CD4-positive, alpha-beta T cell treated with Interleukin-2 at 100 ng/mL for 4 hours (primary cell): ENCODE results near the gene MCCC2.
"Not testable (repeated sequence)": the region's sequence is repeated elsewhere in the genome, so short reads cannot be mapped to it uniquely, and the experiment has no call there.

Experiments
- DNase-seq: peaks from one replicate; pipeline ENCODE4 v3.0.0-alpha.2; 2020; ENCODE audit warnings: low spot score

Gene MCCC2

DNA sequence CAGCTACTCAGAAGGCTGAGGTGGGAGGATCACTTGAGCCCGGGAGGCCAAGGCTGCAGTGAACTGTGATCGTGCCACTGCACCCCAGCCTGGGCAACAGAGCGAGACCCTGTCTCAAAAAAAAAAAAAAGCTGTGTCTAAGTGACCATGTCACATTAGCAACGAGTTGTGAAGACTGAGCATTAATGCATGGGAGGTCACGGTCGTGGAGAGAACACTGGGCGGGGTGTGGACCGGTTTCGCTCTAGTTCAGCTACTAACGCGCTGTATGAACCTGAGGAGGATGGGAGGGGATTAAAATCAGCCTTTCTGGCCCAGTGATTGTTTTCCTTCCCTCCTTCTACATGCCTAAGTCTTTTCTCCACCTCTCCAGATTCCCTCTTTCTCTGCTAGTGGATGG is 75.2 kb downstream of the MCCC2 start:
- no peak for DNase-seq

DNA sequence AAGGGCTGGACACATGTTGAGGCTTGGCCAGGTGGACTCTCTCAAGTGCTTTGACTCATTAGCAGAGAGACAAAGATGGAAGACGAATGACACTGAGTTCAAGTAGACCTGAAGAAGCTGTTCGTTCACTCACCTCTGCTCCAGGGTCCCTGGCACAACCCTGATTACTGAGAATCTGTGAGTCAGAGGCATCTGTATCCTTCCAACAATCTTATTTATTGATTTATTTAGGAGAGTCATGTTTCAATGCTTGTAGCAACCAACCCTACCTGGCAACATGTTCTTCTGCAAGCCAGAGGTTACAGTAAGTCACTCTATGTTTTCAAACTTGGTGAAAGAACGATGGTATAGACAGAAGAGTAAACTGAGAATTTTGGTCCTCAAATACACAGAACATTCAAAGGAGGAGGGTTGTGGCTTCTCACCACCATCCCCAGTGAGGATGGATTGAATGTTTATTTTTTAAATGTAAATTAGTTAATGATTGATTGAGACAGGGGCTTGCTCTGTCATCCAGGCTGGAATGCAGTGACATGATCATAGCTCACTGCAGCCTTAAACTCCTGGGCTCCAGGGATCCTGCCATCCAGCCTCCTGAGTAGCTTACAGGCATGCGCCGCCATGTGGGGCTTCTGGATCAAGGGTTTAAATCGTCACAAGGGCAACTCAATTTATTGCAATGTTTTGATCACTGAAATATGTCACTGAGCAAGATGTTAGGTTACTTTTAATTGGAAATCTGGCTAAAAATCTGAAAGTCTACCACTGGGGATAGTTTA is 76.2 kb downstream of the MCCC2 start:
- no peak for DNase-seq

DNA sequence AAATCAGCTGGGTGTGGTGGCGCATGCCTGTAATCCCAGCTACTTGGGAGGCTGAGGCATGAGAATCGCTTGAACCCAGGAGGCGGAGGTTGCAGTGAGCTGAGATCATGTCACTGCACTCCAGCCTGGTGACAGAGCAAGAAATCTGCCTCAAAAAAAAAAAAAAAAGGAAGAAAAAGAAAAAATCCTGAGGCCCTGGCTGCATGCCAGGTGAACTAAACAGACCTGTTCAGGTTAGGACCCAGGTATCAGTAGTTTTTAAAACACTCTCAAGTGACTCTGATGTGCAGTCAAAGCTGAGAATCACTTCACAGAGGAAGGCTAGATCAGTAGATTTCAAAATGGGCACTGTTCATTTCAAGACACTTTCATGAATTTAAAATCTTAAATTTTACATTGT is 77.5 kb downstream of the MCCC2 start:
- not testable (repeated sequence) for DNase-seq

DNA sequence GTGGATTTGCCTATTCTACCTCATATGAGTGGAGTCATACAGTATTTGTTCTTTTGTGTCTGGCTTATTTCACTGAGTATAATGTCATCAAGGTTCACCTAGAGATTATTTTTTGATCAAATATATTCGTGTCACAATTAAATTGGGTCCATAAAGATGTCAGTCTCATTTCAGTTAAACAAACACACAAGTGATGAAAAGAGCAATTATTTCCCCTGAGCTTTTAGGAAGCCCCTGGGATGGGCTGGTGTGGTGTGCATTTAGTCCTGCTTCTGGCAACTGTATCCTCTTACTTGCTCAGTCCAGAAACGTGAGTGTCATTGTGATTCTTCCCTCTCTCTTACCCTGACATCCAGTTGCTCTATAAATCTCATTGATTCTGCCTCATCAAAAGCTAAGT is 79.2 kb downstream of the MCCC2 start:
- no peak for DNase-seq

DNA sequence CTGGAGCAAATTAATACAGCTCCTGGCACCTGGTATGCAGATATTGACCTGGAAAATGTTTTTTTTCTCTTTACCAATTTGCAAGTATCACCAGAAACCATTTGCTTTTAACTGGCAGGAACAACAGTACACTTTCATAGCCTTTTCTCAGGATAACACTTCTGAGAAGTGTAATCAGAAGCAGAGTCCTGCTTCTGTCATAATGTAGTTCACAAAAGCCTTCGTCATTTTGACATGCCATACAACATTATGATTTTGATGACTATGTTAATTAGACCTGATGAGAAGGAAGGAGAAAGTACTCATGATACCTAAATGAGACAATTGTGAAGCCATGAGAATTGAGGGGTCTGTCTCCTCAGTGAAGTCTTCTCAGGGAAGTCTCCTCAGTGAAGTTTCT is 90.8 kb downstream of the MCCC2 start:
- no peak for DNase-seq

DNA sequence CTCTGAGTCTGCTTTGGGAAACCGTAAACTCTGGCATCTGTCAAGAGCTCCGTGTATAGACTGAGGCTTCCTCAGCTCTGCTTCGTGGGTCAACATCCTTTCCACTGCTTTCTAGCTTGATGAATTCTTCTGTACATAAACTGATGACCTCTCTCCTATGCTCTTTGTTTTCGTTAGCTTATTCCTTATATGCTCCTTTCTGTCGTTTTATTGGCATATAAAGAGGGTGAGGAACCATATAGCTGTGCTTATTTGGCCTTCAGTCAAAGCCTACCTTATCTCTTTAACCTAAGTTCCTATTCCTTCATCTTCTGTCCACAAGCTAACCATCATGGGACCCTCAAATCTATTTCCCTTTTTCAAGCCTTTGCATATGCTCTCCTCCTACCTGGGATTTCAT is 92.6 kb downstream of the MCCC2 start:
- DNase-seq = no peak

DNA sequence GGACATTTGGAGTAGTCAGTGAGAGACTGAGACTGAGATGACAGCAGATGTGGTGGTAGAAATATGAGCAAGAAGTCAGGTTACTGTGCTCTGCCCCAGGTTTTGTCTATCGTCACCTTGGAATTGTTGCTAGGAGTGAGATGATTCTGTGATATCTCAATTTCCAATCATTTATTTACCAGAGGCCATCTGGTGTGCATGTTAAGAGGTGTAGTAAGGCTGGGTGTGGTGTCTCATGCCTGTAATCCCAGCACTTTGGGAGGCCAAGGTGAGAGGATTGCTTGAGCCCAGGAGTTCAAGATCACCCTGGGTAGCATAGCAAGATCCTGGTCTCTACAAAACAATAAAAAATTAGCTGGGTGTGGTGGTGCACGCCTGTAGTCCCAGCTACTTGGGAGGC is 93.4 kb downstream of the MCCC2 start:
- DNase-seq = no peak

DNA sequence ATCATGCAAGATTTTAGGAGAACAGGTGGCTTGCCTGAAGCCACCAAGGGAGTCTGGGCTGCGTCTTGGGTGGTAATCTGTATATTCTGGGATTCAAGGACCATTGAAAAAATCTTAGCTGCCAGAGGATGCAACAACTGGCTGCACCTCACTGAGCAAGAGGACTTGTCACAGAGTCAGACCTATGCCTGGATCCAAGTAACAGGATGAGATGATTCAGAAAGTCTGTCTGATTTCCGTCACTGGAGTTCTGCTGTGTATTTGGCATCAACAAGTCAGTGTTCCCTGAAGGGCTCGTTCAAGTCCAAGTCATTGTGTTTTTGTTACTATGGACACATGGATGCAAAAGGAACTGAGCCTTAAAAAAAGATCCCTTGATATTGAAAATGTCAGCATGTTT is 94.2 kb downstream of the MCCC2 start:
- DNase-seq = no peak

DNA sequence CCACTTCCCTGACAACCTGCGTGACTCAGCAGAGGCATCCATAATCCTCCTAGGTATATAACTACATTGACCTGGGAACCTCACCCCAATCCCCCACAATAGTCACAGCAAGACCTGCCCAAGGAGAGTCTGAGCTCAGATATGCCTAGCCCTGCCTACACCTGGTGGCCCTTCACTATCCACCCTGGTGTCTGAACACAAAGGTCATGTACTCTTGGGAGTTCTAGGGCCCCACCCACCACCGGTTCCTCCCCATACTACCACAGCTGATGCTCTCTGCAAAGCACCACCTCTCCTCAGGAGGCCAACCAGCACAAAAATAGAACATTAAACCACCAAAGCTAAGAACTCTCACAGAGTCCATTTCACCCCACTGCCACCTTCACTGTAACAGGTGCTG is 97.2 kb downstream of the MCCC2 start:
- DNase-seq = no peak

DNA sequence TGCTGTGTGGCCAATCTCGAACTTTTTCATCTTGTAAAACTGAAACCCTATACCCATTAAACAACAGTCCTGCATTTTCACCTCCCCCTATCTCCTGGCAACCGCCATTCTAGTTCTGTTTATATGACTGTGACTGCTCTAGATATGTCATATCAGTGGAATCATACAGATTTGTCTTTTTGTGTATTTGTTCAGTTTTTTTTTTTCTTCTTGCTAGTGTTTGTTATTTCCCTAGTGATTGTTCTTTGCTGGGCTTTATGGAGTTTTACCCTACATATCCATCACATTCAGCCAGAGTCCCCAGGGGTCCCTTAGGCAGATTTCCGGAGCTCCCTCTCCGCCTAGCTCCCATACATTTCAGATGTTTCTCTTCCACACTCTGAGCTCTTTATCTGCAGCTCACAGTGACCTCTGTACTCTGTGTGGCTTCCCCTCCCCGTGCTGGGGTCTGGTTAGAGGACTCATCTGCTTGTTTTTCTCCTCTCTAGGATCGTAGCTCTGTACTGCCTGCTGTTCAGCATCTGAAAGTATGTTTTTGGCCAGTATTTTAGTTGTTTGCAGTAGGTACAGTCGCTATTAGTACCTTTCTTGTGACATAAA is 106.8 kb downstream of the MCCC2 start:
- no peak for DNase-seq

DNA sequence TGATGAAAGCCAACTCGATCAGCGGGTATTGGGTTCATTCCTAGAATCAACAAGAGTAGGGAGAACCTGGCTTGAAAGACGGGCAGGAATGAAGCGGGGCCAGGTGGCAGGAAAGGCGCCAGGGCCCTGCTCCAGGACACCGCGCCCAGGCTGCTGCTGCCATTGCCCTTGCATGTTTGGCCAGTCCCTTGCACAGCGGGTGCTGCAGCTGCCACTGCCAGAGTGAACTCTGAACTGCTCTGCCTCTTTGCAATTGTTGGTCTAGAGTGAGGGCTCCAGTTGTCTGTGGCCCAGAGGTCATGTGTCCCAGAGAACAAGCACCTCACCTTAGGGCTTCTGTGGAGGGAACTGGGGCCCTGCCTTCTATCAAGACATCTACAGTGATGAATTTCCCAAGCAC is 107.9 kb downstream of the MCCC2 start:
- DNase-seq = no peak

DNA sequence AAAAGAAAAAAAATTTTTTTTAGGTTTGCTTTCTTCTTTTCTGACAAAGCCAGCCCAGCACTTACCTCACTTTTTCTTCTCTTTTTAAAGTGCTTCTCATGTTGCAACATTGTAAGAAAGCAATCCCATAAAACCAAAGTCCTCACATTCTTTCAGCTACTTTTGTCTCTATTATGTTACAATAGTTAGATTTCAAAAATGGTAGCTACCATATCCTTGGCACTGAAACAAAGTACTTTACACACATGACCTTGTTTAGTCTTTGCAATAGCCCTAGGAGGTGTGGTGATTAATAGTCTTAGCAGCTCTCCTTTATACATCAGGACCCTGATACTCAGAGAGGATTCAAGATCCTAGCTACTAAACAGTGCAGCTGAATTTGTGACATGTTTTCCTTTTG is 108.5 kb downstream of the MCCC2 start:
- no peak for DNase-seq

DNA sequence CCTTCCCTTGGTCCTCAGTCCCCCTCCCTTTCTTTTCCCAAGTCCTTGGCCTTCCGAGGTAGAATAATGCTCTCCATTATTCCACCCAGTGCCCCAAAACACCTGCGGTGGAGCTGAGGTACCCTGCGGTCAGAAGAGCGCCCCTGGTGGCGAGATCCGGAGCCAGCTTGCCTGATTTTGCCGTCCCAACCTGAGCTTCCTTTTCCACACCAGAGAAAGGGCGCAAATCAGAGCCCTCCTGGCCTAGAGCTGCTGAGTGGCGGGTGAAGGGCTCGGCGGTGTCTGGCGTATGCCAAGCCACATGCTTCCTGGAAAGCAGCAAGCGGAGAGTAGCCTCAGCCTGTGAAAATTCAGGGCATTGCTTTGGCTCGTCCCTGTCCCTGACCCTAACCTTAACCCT is 110.8 kb downstream of the MCCC2 start:
- DNase-seq = no peak

DNA sequence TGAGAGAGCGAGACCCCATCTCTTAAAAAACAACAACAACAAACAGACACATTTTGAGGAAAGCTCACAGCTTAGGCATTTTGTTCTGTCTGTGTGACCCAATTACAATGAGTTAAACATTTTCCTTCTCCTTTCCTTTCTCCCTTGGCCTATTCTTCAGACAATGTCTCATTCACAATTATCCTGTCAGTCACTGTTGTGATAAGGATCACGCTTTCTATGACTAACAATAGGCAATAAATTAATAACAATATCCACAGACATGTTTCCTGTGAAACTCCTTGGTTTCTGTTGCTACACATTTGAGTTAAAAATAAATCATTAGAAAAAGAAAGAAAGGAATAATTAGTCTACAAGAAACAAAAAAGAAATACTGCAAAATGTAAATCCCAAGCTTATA is 112.1 kb downstream of the MCCC2 start:
- no peak for DNase-seq

DNA sequence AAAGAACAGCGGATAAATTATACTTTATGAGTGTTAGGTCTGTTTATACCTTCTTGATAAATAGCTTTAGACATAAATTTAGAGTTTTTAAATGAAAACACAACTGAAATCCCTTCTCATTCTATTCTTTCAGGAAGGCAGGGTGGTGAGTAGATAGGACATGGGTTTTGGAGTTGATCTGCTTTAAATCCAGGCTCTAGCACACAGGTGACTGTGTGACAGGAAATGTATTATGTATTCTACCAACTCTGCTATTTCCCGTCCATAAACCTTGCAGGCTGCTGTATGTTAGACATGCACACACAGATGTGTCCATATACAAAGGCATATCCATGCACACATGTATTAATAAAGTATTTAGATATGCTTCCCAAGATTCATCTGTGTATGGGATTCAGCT is 112.6 kb downstream of the MCCC2 start:
- no peak for DNase-seq

DNA sequence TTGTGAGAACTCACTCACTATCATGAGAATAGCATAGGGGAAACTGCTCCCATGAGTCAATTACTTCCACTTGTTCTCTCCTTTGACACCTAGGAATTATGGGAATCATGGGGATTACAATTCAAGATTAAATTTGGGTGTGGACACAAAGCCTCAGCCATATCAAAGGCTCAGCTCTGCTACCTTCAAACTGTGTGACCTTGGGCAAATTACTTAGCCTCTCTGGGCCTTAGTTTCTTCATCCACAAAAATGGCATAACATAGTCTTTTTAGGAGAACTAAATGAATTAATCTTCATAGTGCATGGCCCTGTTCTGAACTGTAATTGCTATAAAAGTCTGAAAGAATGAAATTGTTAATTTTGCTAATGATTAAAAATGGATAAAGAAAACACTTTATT is 113.7 kb downstream of the MCCC2 start:
- DNase-seq = no peak

DNA sequence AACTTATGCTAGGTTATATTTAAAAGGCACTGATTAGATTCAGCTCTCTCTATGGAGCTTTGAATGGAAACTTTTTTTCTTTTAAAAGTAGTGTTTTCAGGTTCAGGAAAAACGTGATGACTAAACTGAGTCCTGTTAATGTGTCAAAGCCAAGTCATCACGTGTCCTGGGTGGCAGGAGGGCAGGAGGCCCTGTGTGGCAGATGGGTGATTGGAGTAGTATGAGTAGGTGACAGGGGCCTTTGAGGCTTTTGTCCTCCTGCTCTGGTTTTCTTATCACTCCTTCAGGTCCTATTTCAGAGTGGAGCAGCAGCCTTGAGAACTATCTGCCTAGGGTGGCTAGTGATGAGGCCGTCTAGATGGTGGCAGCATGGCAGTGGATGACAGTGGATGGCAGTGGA is 114.3 kb downstream of the MCCC2 start:
- DNase-seq = no peak

DNA sequence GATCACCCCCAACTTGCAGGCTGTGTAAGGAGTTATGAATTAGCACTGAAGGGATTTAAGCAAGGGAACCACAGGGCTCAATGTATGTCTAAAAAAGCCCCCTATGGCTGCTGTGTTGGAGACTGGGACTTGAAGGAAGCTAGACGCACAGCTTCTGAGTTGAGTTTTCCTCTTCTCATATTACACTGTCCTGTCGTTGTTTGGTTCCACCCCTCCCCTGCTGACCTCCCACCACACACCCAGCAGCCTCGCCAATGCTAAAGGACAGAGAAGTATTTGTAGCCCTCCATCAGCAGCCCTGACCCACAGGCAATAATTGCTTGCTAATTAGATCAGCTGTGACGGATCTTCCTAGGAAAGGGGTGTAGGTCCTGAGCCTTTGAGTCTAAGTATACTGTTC is 116.8 kb downstream of the MCCC2 start:
- DNase-seq = no peak

DNA sequence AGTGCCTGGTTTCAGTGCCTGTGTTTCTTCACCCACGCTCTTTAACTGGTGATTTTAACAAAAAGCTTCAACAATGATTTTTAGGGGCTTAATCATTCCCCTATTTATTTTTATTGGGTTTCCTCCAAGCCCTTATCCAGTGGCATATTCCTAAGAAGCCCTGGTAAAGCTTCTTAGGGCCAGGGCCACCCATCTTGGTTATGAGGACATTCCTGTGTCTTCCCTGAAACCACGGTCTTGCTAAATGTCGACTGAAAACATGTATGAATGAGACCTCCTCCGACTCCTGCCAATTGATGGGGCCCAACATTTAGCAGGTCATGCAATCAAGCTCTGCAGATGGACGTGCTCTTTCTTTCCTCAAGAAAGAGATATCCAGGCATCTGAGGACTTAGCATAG is 118.3 kb downstream of the MCCC2 start:
- no peak for DNase-seq

DNA sequence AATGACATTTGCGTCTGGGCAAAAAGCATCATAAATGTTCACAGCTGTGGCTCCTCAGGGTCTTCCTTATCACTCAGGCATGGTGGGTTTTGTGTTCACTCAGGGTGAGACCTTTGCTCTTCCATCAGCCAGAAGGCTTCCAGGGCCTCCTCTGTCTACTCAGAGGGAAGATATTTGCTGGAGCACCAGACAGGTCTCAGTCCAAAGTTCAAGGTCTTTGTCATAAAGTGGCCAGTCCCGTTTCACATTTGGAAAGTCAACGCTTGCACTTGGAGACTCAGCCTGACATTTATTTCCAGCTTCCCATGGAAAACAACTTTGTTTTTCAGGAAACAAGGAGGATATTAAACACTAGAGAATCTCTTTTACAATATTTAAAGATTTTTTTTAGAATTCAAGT is 119.8 kb downstream of the MCCC2 start:
- no peak for DNase-seq
